GM12874 (cell line): ENCODE measurements around the gene MEA1.

Experiments
- CTCF ChIP-seq: IDR thresholded peaks from 2 replicates; pipeline ENCODE4 v1.5.1; 2011; ENCODE audit warnings: low read depth, mild to moderate bottlenecking, control low read depth, low read length, moderate library complexity; ENCODE audit not compliant: insufficient read depth

MEA1 gene

GRCh38 chr6:43013843-43014433 is at the start of gene MEA1, which contains the start of gene KLHDC3:
MEA1 (minus strand) TSS chr6:43013946; CDS start chr6:43013813, 133 bp downstream.
KLHDC3 (plus strand) TSS chr6:43014249; CDS start chr6:43017193, 2,944 bp downstream.
- no peak for TF ChIP-seq CTCF

- no peak for TF ChIP-seq CTCF
Observed at GRCh38 chr6:43062818-43063217, 49.1 kb upstream of the MEA1 start.

GRCh38 chr6:43061861-43062260 is 48.1 kb upstream of the MEA1 start:
- no peak for TF ChIP-seq CTCF

- TF ChIP-seq CTCF = no peak
Observed at GRCh38 chr6:43060755-43061633, 47.2 kb upstream of the MEA1 start.

- no peak for TF ChIP-seq CTCF
Observed at GRCh38 chr6:43060034-43060754, 46.4 kb upstream of the MEA1 start.

- TF ChIP-seq CTCF = no peak
Observed at GRCh38 chr6:43059168-43060033, 45.7 kb upstream of the MEA1 start, which contains the start of the genes KLC4 and MRPL2. KLC4 (plus strand) TSS chr6:43059631; CDS start chr6:43061336, 1,705 bp downstream. MRPL2 (minus strand) TSS chr6:43059434; CDS start chr6:43059381, 53 bp downstream.
